Cardiac muscle cell (in vitro differentiated cells and primary cell): ENCODE measurements around the gene SMAD6. TPM values are rescaled to one million over a fixed set of nuclear protein-coding genes. Genes with fewer than 3 reads are reported as not detected.

Source experiments
- DNase-seq, 2 donors: peaks; one replicate each; pipeline versions ENCODE4 v3.0.0 to v3.0.0-alpha.2; 2010 to 2017; ENCODE audit warnings: low read depth in 1 of 2, low spot score in 1 of 2
- H3K27ac ChIP-seq: fragments of 200-600 bp; sonication (generic); 2 replicates; pipeline ENCODE4 v1.5.1; 2016
- H3K27me3 ChIP-seq: fragments of 200-600 bp; sonication (generic); 2 replicates; pipeline ENCODE4 v1.6.0; 2016; ENCODE audit warnings: control low read depth
- H3K36me3 ChIP-seq: fragments of 200-600 bp; sonication (generic); 2 replicates; pipeline ENCODE4 v1.5.1; 2016; ENCODE audit warnings: control low read depth
- H3K4me1 ChIP-seq: fragments of 200-600 bp; sonication (generic); 2 replicates; pipeline ENCODE4 v1.8.1; 2017; ENCODE audit warnings: low read depth, mild to moderate bottlenecking, mixed run types
- H3K4me3 ChIP-seq: fragments of 200-600 bp; sonication (generic); 2 replicates; pipeline ENCODE4 v1.5.1; 2016; ENCODE audit warnings: mild to moderate bottlenecking
- H3K9me3 ChIP-seq: fragments of 200-600 bp; sonication (generic); 2 replicates; pipeline ENCODE4 v1.5.1; 2017; ENCODE audit warnings: low read depth, mild to moderate bottlenecking, control low read depth
- polyA plus RNA-seq: library from polyadenylated mRNA; unstranded; fragments of >200 nt; fragmentation: Nextera tagmentation; extraction: Ambion mirVana; gene quantifications from 2 replicates; pipeline ENCODE4 v1.2.1, GENCODE V29; 2016
- total RNA-seq: library from RNA; depleted of rRNA; stranded (reverse); fragments of >200 nt; gene quantifications from 2 replicates; pipeline ENCODE4 v1.2.3, GENCODE V29; 2016
- TF ChIP-seq, protein P1 (sequence below): IDR thresholded peaks from 2 replicates; pipeline ENCODE4 v1.5.1; 2012; ENCODE audit warnings: low read depth, mild to moderate bottlenecking, low read length

The SMAD6 gene
- total and polyA plus RNA-seq, 2 experiments from 2014 or later = 106 to 274 TPM

DNA sequence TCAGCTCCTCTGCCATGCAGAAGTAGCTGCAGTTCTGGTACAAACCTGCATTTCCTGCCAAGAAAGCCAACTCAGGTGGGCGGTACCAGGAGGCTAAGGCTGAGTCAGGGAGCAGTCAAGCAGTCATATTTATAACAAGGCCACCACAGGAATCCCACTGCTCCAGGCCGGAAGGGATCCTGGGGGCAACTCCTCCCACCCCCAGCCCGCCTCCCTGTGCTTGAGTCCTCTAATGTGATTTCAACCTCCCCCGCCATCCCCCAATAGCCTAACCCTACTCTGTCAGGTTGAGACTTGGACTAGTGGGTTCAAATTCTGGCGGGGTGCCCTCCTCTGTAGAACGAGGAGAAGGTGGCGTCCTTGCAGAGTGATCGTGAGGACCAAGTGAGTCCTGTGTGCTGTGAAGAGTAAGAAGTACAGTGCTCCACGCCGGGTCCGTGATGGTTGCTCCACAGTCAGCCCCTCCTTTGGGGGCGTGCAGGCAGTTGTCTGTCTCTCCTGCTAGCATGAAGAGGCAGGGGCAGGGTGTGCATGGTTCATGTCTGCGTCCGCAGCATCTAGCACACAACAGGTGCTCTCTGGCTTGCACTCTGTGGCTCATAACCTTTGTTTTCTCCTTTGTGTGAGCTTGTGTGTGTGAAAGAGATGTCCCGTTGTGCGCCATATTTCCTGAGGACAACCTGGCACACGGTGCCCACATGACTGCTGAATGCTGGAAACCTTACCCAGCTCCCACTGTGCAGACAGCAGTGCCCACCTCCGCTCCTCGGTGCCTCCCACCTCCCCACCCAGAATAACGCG is 78.3 kb downstream of the SMAD6 start:
- peaks cover 18% of the 10 kb centered on the region for H3K36me3 ChIP-seq
- DNase-seq = peak in 1 of 2 donors; percentile 70
- H3K4me3 ChIP-seq = no peak overlapping the region
- peak overlapping the region; percentile 74 for H3K27ac ChIP-seq
- H3K27me3 ChIP-seq = no peaks in the 10 kb centered on the region
- peaks cover 46% of the 10 kb centered on the region for H3K4me1 ChIP-seq
- TF ChIP-seq, protein P1, sequence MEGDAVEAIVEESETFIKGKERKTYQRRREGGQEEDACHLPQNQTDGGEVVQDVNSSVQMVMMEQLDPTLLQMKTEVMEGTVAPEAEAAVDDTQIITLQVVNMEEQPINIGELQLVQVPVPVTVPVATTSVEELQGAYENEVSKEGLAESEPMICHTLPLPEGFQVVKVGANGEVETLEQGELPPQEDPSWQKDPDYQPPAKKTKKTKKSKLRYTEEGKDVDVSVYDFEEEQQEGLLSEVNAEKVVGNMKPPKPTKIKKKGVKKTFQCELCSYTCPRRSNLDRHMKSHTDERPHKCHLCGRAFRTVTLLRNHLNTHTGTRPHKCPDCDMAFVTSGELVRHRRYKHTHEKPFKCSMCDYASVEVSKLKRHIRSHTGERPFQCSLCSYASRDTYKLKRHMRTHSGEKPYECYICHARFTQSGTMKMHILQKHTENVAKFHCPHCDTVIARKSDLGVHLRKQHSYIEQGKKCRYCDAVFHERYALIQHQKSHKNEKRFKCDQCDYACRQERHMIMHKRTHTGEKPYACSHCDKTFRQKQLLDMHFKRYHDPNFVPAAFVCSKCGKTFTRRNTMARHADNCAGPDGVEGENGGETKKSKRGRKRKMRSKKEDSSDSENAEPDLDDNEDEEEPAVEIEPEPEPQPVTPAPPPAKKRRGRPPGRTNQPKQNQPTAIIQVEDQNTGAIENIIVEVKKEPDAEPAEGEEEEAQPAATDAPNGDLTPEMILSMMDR = no peak
- H3K9me3 ChIP-seq = no peaks in the 10 kb centered on the region

DNA sequence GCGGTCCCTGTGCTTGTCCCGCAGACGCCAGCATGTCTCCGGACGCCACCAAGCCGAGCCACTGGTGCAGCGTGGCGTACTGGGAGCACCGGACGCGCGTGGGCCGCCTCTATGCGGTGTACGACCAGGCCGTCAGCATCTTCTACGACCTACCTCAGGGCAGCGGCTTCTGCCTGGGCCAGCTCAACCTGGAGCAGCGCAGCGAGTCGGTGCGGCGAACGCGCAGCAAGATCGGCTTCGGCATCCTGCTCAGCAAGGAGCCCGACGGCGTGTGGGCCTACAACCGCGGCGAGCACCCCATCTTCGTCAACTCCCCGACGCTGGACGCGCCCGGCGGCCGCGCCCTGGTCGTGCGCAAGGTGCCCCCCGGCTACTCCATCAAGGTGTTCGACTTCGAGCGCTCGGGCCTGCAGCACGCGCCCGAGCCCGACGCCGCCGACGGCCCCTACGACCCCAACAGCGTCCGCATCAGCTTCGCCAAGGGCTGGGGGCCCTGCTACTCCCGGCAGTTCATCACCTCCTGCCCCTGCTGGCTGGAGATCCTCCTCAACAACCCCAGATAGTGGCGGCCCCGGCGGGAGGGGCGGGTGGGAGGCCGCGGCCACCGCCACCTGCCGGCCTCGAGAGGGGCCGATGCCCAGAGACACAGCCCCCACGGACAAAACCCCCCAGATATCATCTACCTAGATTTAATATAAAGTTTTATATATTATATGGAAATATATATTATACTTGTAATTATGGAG is 79.1 kb downstream of the SMAD6 start:
- Histone ChIP-seq H3K9me3 (no peaks in the 10 kb centered on the region), H3K4me1 (peaks cover 38% of the 10 kb centered on the region), H3K36me3 (peaks cover 18% of the 10 kb centered on the region), H3K4me3 (no peak overlapping the region), H3K27ac (peak overlapping the region; percentile 74), H3K27me3 (no peaks in the 10 kb centered on the region)
- TF ChIP-seq, protein P1 = no peak
- no peak for DNase-seq

DNA sequence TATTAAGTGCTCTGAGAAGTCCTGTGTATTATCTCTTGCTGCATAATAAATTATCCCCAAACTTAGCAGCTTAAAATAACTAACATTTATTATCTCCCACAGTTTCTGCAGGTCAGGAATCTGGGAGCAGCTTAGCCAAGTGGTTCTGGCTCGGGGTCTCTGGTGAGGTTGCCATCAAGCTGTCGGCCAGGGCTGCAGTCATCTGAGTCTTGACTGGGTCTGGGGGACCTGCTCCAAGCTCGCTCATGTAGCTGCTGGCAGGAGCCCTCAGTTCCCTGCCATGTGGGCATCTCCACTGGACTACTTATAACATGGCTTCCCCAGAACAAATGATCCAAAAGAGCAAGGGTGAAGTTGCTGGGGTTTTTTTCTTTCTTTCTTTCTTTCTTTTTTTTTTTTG is 80.7 kb downstream of the SMAD6 start:
- no peaks in the 10 kb centered on the region for H3K9me3 ChIP-seq
- H3K36me3 ChIP-seq = peaks cover 18% of the 10 kb centered on the region
- TF ChIP-seq, protein P1 = no peak
- H3K27me3 ChIP-seq = no peaks in the 10 kb centered on the region
- no peak overlapping the region for H3K4me3 ChIP-seq
- DNase-seq = no peak
- peak overlapping the region; percentile 81 for H3K27ac ChIP-seq
- H3K4me1 ChIP-seq = peaks cover 22% of the 10 kb centered on the region

DNA sequence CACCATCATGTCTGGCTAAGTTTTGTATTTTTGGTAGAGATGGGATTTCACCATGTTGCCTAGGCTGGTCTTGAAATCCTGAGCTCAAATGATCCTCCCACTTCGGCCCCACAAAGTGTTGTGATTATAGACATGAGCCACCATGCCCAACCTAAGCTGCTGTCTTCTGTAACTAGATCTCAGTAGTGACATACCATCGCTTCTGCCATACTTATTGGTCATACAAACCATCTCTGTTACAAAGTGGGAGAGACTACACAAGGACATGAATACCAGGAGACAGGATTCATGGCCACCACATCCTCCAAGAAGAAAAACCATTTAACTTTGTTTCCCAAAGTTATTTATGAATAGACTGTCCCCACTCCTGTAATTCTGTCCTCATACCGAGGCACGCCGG is 81.3 kb downstream of the SMAD6 start:
- DNase-seq = no peak
- Histone ChIP-seq H3K4me3 (no peak overlapping the region), H3K9me3 (no peaks in the 10 kb centered on the region), H3K4me1 (peaks cover 17% of the 10 kb centered on the region), H3K27ac (peak overlapping the region; percentile 81), H3K36me3 (peaks cover 18% of the 10 kb centered on the region), H3K27me3 (no peaks in the 10 kb centered on the region)
- TF ChIP-seq, protein P1 = no peak

DNA sequence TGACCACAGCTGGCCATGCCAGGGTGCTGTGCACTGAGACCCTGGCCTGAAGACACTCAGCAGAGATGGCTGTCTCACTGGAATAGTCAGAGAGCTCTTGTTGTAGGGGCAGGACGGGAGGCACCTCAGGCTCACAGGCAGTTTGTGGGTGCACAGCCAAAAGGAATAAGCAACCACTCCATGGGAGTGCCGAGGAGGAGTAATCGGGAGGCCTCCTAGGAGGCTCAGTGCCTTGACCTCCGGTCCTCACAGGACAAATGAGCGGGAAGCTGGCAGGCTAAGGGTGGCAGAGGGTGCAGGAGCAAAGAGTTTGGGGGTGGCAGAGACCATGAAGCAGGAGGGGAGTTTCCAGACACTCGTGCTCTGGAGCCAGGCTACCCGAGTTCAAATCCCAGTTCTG is 81.7 kb downstream of the SMAD6 start:
- H3K27ac ChIP-seq = peak overlapping the region; percentile 81
- TF ChIP-seq, protein P1 = no peak
- no peaks in the 10 kb centered on the region for H3K9me3 ChIP-seq
- H3K4me3 ChIP-seq = no peak overlapping the region
- no peak for DNase-seq
- peaks cover 18% of the 10 kb centered on the region for H3K36me3 ChIP-seq
- no peaks in the 10 kb centered on the region for H3K27me3 ChIP-seq
- peaks cover 15% of the 10 kb centered on the region for H3K4me1 ChIP-seq
